HEK293T (cell line): ENCODE measurements around the gene WDR27.

Source experiments
- ARNT ChIP-seq: fragments of 450-650 bp; IDR thresholded peaks from 2 replicates; pipeline ENCODE4 v1.6.1; 2017; ENCODE audit warnings: mild to moderate bottlenecking
- BHLHE40 ChIP-seq: fragments of 450-650 bp; IDR thresholded peaks from 2 replicates; pipeline ENCODE4 v1.6.1; 2016; ENCODE audit warnings: mild to moderate bottlenecking, moderate library complexity, borderline replicate concordance
- CTBP1 ChIP-seq: fragments of 450-650 bp; IDR thresholded peaks from 2 replicates; pipeline ENCODE4 v1.6.1; 2016; ENCODE audit warnings: borderline replicate concordance
- ELF4 ChIP-seq: fragments of 450-650 bp; IDR thresholded peaks from 2 replicates; pipeline ENCODE4 v1.6.1; 2017; ENCODE audit warnings: antibody characterized with exemption
- FOXA1 ChIP-seq: fragments of 450-650 bp; IDR thresholded peaks from 2 replicates; pipeline ENCODE4 v1.6.1; 2016; ENCODE audit warnings: mild to moderate bottlenecking
- FOXM1 ChIP-seq: fragments of 450-650 bp; IDR thresholded peaks from 2 replicates; pipeline ENCODE4 v1.6.1; 2017; ENCODE audit warnings: mild to moderate bottlenecking, borderline replicate concordance
- HDGF ChIP-seq: fragments of 450-650 bp; IDR thresholded peaks from 2 replicates; pipeline ENCODE4 v1.6.1; 2017; ENCODE audit warnings: antibody characterized with exemption, borderline replicate concordance
- SP1 ChIP-seq: fragments of 450-650 bp; IDR thresholded peaks from 2 replicates; pipeline ENCODE4 v1.6.1; 2017
- TARDBP ChIP-seq: fragments of 450-650 bp; IDR thresholded peaks from 2 replicates; pipeline ENCODE4 v1.6.1; 2016
- TF ChIP-seq, protein P1 (sequence below): fragments of 450-650 bp; IDR thresholded peaks from 2 replicates; pipeline ENCODE4 v1.6.1; 2016

- TF ChIP-seq FOXA1: no peak
- no peak for TF ChIP-seq FOXM1
- no peak for TF ChIP-seq SP1
- TF ChIP-seq HDGF: no peak
- TF ChIP-seq TARDBP: no peak
- TF ChIP-seq CTBP1: no peak
- TF ChIP-seq BHLHE40: no peak
- no peak for TF ChIP-seq ELF4
- TF ChIP-seq ARNT: no peak
- TF ChIP-seq, protein P1, sequence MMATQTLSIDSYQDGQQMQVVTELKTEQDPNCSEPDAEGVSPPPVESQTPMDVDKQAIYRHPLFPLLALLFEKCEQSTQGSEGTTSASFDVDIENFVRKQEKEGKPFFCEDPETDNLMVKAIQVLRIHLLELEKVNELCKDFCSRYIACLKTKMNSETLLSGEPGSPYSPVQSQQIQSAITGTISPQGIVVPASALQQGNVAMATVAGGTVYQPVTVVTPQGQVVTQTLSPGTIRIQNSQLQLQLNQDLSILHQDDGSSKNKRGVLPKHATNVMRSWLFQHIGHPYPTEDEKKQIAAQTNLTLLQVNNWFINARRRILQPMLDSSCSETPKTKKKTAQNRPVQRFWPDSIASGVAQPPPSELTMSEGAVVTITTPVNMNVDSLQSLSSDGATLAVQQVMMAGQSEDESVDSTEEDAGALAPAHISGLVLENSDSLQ: no peak
These were observed 294.5 kb downstream of the WDR27 start for GRCh38 chr6:169407325-169407724.
